ENCODE data around the gene HBEGF. TPM values are rescaled to one million over a fixed set of nuclear protein-coding genes. Genes with fewer than 3 reads are reported as not detected.

Gene HBEGF
- polyA plus RNA-seq, 1 donor, result 4.7 TPM

DNA sequence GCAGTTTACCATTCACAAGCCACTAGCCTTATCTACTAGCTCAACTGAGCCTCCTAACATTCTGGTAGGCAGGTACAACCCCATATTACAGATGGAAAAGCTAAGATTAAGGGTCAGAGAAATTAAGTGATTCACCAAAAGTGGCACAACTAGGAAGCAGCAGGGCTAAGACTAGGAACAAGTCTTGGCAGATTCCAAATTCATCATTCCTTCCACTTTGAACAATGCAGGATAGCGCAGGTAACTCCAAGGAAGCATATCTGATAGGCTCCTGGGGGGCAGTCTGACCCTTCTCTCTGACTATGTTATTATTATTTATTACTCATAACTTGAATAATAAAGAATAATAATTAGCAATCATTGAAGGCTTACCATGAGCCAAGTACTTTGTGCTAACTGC is 8.5 kb downstream of the HBEGF start:
- Histone ChIP-seq H3K27me3 (ENCODE audit: control insufficient read depth, insufficient read depth, low read length) (no peaks in the 10 kb centered on the region), H3K4me1 (ENCODE audit: control insufficient read depth, insufficient read depth, low read length) (no peaks in the 10 kb centered on the region), H3K27ac (ENCODE audit: low read length) (no peak overlapping the region), H3K9me3 (ENCODE audit: control insufficient read depth, low read depth, low read length) (no peaks in the 10 kb centered on the region), H3K4me3 (ENCODE audit: low read length) (no peak overlapping the region), H3K36me3 (ENCODE audit: control insufficient read depth, insufficient read depth, low read length) (peaks cover 7% of the 10 kb centered on the region)
- DNase-seq, result no peak
- WGBS (ENCODE audit: insufficient coverage, low lambda C conversion rate), result no CpG with 5 or more reads among the region's 1 CpG

GRCh38 chr5:140336388-140336787 is 10.0 kb downstream of the HBEGF start:
- WGBS (ENCODE audit: insufficient coverage, low lambda C conversion rate), result 0% methylated on average over 1 of the region's 5 CpGs
- H3K4me1 ChIP-seq (ENCODE audit: control insufficient read depth, insufficient read depth, low read length), result no peaks in the 10 kb centered on the region
- H3K9me3 ChIP-seq (ENCODE audit: control insufficient read depth, low read depth, low read length), result no peaks in the 10 kb centered on the region
- no peak for DNase-seq
- no peak overlapping the region for H3K27ac ChIP-seq (ENCODE audit: low read length)
- H3K27me3 ChIP-seq (ENCODE audit: control insufficient read depth, insufficient read depth, low read length), result no peaks in the 10 kb centered on the region
- H3K36me3 ChIP-seq (ENCODE audit: control insufficient read depth, insufficient read depth, low read length), result peaks cover 6% of the 10 kb centered on the region
- H3K4me3 ChIP-seq (ENCODE audit: low read length), result no peak overlapping the region

GRCh38 chr5:140331638-140332037 is 14.8 kb downstream of the HBEGF start:
- no peak for DNase-seq
- Histone ChIP-seq H3K4me1 (ENCODE audit: control insufficient read depth, insufficient read depth, low read length) (no peaks in the 10 kb centered on the region), H3K27me3 (ENCODE audit: control insufficient read depth, insufficient read depth, low read length) (no peaks in the 10 kb centered on the region), H3K9me3 (ENCODE audit: control insufficient read depth, low read depth, low read length) (no peaks in the 10 kb centered on the region), H3K36me3 (ENCODE audit: control insufficient read depth, insufficient read depth, low read length) (peaks cover 6% of the 10 kb centered on the region), H3K4me3 (ENCODE audit: low read length) (no peak overlapping the region), H3K27ac (ENCODE audit: low read length) (no peak overlapping the region)
- no CpG with 5 or more reads among the region's 1 CpG for WGBS (ENCODE audit: insufficient coverage, low lambda C conversion rate)

DNA sequence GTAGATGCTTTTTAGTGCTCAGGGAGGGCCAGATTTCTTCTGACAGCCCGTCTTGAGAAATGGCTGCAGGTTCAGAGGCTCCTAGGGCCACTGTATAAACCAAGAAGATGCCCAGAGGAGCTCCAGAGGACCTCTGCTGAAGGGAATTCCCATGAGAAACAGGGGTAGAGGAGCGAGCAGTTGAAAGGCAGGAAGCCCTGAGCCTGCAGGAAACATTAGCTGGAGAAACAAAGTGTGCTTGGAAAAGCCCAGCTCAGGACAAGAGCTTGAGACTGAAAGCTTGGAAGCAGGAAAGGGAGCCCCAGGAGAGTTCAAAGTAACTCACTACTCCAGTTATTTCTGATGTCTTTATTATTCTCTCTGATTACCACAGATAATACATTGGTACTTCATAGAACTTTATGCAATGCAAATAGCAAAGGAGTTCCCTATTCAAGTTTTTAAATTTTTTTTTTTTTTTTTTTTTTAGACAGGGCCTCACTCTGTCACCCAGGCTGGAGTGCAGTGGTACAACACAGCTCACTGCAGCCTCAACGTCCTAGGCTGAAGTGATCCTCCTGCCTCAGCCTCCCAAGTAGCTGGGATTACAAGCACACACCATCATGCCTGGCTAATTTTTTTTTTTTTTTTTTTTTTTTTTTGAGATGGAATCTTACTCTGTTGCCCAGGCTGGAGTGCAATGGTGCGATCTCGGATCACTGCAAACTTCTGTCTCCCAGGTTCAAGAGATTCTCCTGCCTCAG is 16.5 kb downstream of the HBEGF start:
- DNase-seq, result no peak
- no peaks in the 10 kb centered on the region for H3K9me3 ChIP-seq (ENCODE audit: control insufficient read depth, low read depth, low read length)
- peaks cover 6% of the 10 kb centered on the region for H3K36me3 ChIP-seq (ENCODE audit: control insufficient read depth, insufficient read depth, low read length)
- H3K27ac ChIP-seq (ENCODE audit: low read length), result no peak overlapping the region
- WGBS (ENCODE audit: insufficient coverage, low lambda C conversion rate), result no CpG with 5 or more reads among the region's 5 CpGs
- no peaks in the 10 kb centered on the region for H3K4me1 ChIP-seq (ENCODE audit: control insufficient read depth, insufficient read depth, low read length)
- H3K27me3 ChIP-seq (ENCODE audit: control insufficient read depth, insufficient read depth, low read length), result no peaks in the 10 kb centered on the region
- H3K4me3 ChIP-seq (ENCODE audit: low read length), result no peak overlapping the region

DNA sequence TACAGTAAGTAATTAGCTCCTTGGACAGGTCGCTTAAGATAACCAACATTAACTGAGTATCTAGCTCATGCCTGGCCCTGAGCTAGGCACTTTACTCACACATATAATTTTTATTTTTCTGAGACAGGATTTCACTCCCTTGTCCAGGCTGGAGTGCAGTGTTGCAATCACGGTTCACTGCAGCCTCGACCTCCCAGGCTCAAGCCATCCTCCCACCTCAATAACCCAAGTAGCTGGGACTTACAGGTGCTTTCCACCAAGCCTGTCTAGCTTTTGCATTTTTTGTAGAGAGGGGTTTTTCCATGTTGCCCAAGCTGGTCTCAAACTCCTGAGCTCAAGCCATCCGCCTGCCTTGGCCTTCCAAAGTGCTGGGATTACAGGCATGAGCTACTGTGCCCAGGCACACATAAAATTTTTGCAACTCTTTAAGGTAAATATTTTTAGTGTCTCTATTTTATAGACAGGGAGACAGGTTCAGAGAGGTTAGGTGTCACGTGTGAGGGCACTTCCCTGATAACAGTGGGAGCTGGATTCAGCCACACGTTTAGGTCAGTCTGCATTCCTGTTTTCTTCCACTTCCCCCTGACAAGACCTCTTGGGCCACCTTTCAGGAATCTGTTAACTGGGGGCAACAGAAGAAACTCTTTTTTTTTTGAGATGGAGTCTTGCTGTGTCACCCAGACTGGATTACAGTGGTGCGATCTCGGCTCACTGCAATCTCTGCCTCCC is 18.2 kb downstream of the HBEGF start:
- Histone ChIP-seq H3K9me3 (ENCODE audit: control insufficient read depth, low read depth, low read length) (no peaks in the 10 kb centered on the region), H3K4me3 (ENCODE audit: low read length) (no peak overlapping the region), H3K27ac (ENCODE audit: low read length) (no peak overlapping the region), H3K4me1 (ENCODE audit: control insufficient read depth, insufficient read depth, low read length) (no peaks in the 10 kb centered on the region), H3K36me3 (ENCODE audit: control insufficient read depth, insufficient read depth, low read length) (peaks cover 4% of the 10 kb centered on the region), H3K27me3 (ENCODE audit: control insufficient read depth, insufficient read depth, low read length) (no peaks in the 10 kb centered on the region)
- WGBS (ENCODE audit: insufficient coverage, low lambda C conversion rate), result no CpG with 5 or more reads among the region's 8 CpGs
- no peak for DNase-seq

DNA sequence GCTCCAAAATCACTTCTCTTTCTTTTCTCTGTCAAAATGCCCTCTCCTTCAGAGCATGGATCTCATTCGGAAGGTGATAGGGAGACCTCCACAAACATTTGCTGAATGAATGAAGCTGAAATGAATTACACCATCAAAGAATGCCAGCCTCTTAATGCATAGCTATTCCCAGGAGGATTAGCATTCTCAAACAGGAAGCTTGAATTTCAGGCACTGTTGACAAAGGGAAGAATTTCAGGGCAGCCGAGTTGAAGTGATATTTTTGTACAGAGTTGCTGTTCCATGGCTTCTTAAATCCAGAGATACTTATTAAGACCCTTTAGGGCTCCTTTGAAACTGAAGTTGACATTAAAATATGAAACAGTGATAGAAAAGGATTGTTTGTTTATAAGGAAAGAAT is 18.8 kb downstream of the HBEGF start:
- Histone ChIP-seq H3K4me3 (ENCODE audit: low read length) (no peak overlapping the region), H3K4me1 (ENCODE audit: control insufficient read depth, insufficient read depth, low read length) (no peaks in the 10 kb centered on the region), H3K27me3 (ENCODE audit: control insufficient read depth, insufficient read depth, low read length) (no peaks in the 10 kb centered on the region), H3K36me3 (ENCODE audit: control insufficient read depth, insufficient read depth, low read length) (no peaks in the 10 kb centered on the region), H3K9me3 (ENCODE audit: control insufficient read depth, low read depth, low read length) (no peaks in the 10 kb centered on the region), H3K27ac (ENCODE audit: low read length) (no peak overlapping the region)
- no peak for DNase-seq
- no CpG with 5 or more reads among the region's 2 CpGs for WGBS (ENCODE audit: insufficient coverage, low lambda C conversion rate)

GRCh38 chr5:140325486-140325885 is 20.9 kb downstream of the HBEGF start:
- WGBS (ENCODE audit: insufficient coverage, low lambda C conversion rate), result 82% methylated on average over 2 of the region's 3 CpGs
- Histone ChIP-seq H3K36me3 (ENCODE audit: control insufficient read depth, insufficient read depth, low read length) (no peaks in the 10 kb centered on the region), H3K27me3 (ENCODE audit: control insufficient read depth, insufficient read depth, low read length) (no peaks in the 10 kb centered on the region), H3K4me3 (ENCODE audit: low read length) (no peak overlapping the region), H3K4me1 (ENCODE audit: control insufficient read depth, insufficient read depth, low read length) (no peaks in the 10 kb centered on the region), H3K9me3 (ENCODE audit: control insufficient read depth, low read depth, low read length) (no peaks in the 10 kb centered on the region), H3K27ac (ENCODE audit: low read length) (no peak overlapping the region)
- DNase-seq, result no peak

GRCh38 chr5:140324617-140325241 is 21.7 kb downstream of the HBEGF start:
- WGBS (ENCODE audit: insufficient coverage, low lambda C conversion rate), result no CpG with 5 or more reads among the region's 1 CpG
- H3K4me1 ChIP-seq (ENCODE audit: control insufficient read depth, insufficient read depth, low read length), result no peaks in the 10 kb centered on the region
- H3K27ac ChIP-seq (ENCODE audit: low read length), result no peak overlapping the region

DNA sequence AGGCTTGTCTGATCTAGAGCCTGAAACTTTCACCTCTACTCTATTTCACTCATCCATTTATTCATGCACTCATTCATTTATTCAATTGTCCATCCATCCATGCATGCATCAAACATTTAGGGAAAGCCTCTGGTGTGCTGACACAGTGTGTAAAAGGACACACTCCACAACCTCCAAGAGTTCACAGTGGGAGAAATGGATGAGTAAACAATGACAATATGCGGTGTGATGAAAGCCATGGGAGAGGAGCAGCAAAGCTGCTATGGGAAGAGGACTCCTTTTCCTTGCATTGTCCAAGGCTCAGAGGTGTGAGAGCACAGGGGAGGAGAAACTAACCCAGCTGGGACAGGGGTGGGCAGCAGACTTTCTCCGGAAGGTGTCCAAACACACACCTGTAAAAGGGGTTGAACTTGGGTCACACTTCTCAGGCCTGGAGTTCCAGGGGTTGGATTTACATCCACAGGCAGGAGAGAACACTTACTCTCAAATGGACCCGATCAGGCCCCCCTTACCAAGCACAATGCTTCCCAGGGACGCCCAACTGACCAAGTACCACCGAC is 22.3 kb downstream of the HBEGF start:
- Histone ChIP-seq H3K4me1 (ENCODE audit: control insufficient read depth, insufficient read depth, low read length) (no peaks in the 10 kb centered on the region), H3K27me3 (ENCODE audit: control insufficient read depth, insufficient read depth, low read length) (no peaks in the 10 kb centered on the region), H3K4me3 (ENCODE audit: low read length) (no peak overlapping the region), H3K27ac (ENCODE audit: low read length) (no peak overlapping the region), H3K9me3 (ENCODE audit: control insufficient read depth, low read depth, low read length) (no peaks in the 10 kb centered on the region), H3K36me3 (ENCODE audit: control insufficient read depth, insufficient read depth, low read length) (no peaks in the 10 kb centered on the region)
- WGBS (ENCODE audit: insufficient coverage, low lambda C conversion rate), result 80% methylated on average over 2 of the region's 5 CpGs
- no peak for DNase-seq

More at GRCh38 chr5:140324617-140325241, 21.7 kb downstream of the HBEGF start:
- Histone ChIP-seq H3K9me3 (ENCODE audit: control insufficient read depth, low read depth, low read length) (no peaks in the 10 kb centered on the region), H3K27me3 (ENCODE audit: control insufficient read depth, insufficient read depth, low read length) (no peaks in the 10 kb centered on the region), H3K4me3 (ENCODE audit: low read length) (no peak overlapping the region), H3K36me3 (ENCODE audit: control insufficient read depth, insufficient read depth, low read length) (no peaks in the 10 kb centered on the region)
- no peak for DNase-seq

All from large intestine (tissue), 3 donors.